Thymus (tissue), 11 donors: ENCODE measurements around the gene SEMA6A. TPM values are rescaled to one million over a fixed set of nuclear protein-coding genes. Genes with fewer than 3 reads are reported as not detected.

Experiments used
- DNase-seq, 9 donors: peaks; one replicate each; pipeline ENCODE4 v3.0.0-alpha.2; 2013; ENCODE audit warnings: low spot score in 9 of 9, low read depth in 6 of 9, missing footprints in 1 of 9
- H3K27ac ChIP-seq, 2 donors: one replicate each; pipeline ENCODE4 v1.5.1; 2013; ENCODE audit warnings: control low read depth in 1 of 2, low read depth in 1 of 2, low read length in 1 of 2, mild to moderate bottlenecking in 1 of 2, moderate library complexity in 1 of 2
- H3K27me3 ChIP-seq, 2 donors: one replicate each; pipeline ENCODE4 v1.5.1; 2013; ENCODE audit warnings: low read length in 1 of 2; ENCODE audit not compliant: control insufficient read depth in 2 of 2, insufficient read depth in 1 of 2
- H3K36me3 ChIP-seq, 2 donors: one replicate each; pipeline ENCODE4 v1.5.1; 2013; ENCODE audit warnings: low read length in 1 of 2, mild to moderate bottlenecking in 1 of 2, moderate library complexity in 1 of 2; ENCODE audit not compliant: control insufficient read depth in 2 of 2, insufficient read depth in 2 of 2
- H3K4me1 ChIP-seq, 2 donors: one replicate each; pipeline ENCODE4 v1.5.1; 2013; ENCODE audit warnings: low read length in 2 of 2; ENCODE audit not compliant: control insufficient read depth in 2 of 2, insufficient read depth in 2 of 2
- H3K4me3 ChIP-seq, 2 donors: one replicate each; pipeline ENCODE4 v1.5.1; 2013; ENCODE audit warnings: low read length in 2 of 2, control low read depth in 1 of 2, mild to moderate bottlenecking in 1 of 2
- H3K9me3 ChIP-seq, 2 donors: one replicate each; pipeline ENCODE4 v1.5.1; 2013; ENCODE audit warnings: low read length in 1 of 2, mild to moderate bottlenecking in 1 of 2; ENCODE audit not compliant: control insufficient read depth in 2 of 2, insufficient read depth in 1 of 2
- WGBS: extraction: QIAGEN DNeasy Blood & Tissue Kit; methylation state at CpG from one replicate; pipeline ENCODE4 v1.1.7; 2013; 5-methylcytosine and 5-hydroxymethylcytosine counted together
- polyA plus RNA-seq: library from polyadenylated mRNA; stranded (reverse); fragments of 200-250 nt; gene quantifications from one replicate; pipeline ENCODE4 v1.2.3, GENCODE V29; 2013
- total RNA-seq: library from RNA; stranded (reverse); fragments of 120-200 nt; gene quantifications from one replicate; pipeline ENCODE4 v1.2.4, GENCODE V29; 2013
- donor health status: healthy.

The SEMA6A gene
- total and polyA plus RNA-seq, 2 donors: 3.6 to 6.2 TPM

- no peak overlapping the region for H3K4me3 ChIP-seq
- no peak for DNase-seq
- H3K9me3 ChIP-seq: no peaks in the 10 kb centered on the region
- no peaks in the 10 kb centered on the region for H3K36me3 ChIP-seq
- H3K27me3 ChIP-seq: no peaks in the 10 kb centered on the region
- no peak overlapping the region for H3K27ac ChIP-seq
- no peaks in the 10 kb centered on the region for H3K4me1 ChIP-seq
- 98% methylated on average over 6 of the region's 6 CpGs for WGBS
Observed at GRCh38 chr5:116509483-116510244, 65.0 kb downstream of the SEMA6A start.

- Histone ChIP-seq H3K27me3 (no peaks in the 10 kb centered on the region), H3K36me3 (no peaks in the 10 kb centered on the region), H3K4me3 (no peak overlapping the region), H3K4me1 (no peaks in the 10 kb centered on the region), H3K27ac (no peak overlapping the region), H3K9me3 (no peaks in the 10 kb centered on the region)
- WGBS: 96% methylated on average over 6 of the region's 6 CpGs
- no peak for DNase-seq
Observed at GRCh38 chr5:116508835-116509234, 65.8 kb downstream of the SEMA6A start.

- Histone ChIP-seq H3K4me3 (no peak overlapping the region), H3K4me1 (no peaks in the 10 kb centered on the region), H3K27ac (no peak overlapping the region), H3K27me3 (no peaks in the 10 kb centered on the region), H3K36me3 (no peaks in the 10 kb centered on the region), H3K9me3 (no peaks in the 10 kb centered on the region)
- WGBS: 97% methylated on average over 10 of the region's 10 CpGs
- DNase-seq: no peak
Observed at GRCh38 chr5:116507941-116508655, 66.5 kb downstream of the SEMA6A start.

- DNase-seq: no peak
- Histone ChIP-seq H3K36me3 (no peaks in the 10 kb centered on the region), H3K27ac (no peak overlapping the region), H3K4me1 (no peaks in the 10 kb centered on the region), H3K27me3 (no peaks in the 10 kb centered on the region), H3K9me3 (no peaks in the 10 kb centered on the region), H3K4me3 (no peak overlapping the region)
- WGBS: 80% methylated on average over 3 of the region's 3 CpGs
Observed at GRCh38 chr5:116507051-116507537, 67.5 kb downstream of the SEMA6A start.

GRCh38 chr5:116506488-116506887 lies 68.1 kb downstream of the SEMA6A start:
- WGBS: 97% methylated on average over 2 of the region's 2 CpGs
- Histone ChIP-seq H3K36me3 (no peaks in the 10 kb centered on the region), H3K4me1 (no peaks in the 10 kb centered on the region), H3K27me3 (no peaks in the 10 kb centered on the region), H3K9me3 (no peaks in the 10 kb centered on the region), H3K4me3 (no peak overlapping the region), H3K27ac (no peak overlapping the region)
- no peak for DNase-seq

- Histone ChIP-seq H3K4me3 (no peak overlapping the region), H3K9me3 (no peaks in the 10 kb centered on the region), H3K4me1 (no peaks in the 10 kb centered on the region), H3K36me3 (no peaks in the 10 kb centered on the region), H3K27ac (no peak overlapping the region), H3K27me3 (no peaks in the 10 kb centered on the region)
- 97% methylated on average over 8 of the region's 8 CpGs for WGBS
- DNase-seq: no peak
Observed at GRCh38 chr5:116504593-116505166, 69.9 kb downstream of the SEMA6A start.

GRCh38 chr5:116502616-116503015 lies 72.0 kb downstream of the SEMA6A start:
- Histone ChIP-seq H3K27me3 (no peaks in the 10 kb centered on the region), H3K4me1 (no peaks in the 10 kb centered on the region), H3K36me3 (no peaks in the 10 kb centered on the region), H3K4me3 (no peak overlapping the region), H3K9me3 (no peaks in the 10 kb centered on the region), H3K27ac (no peak overlapping the region)
- WGBS: 92% methylated on average over 3 of the region's 3 CpGs
- DNase-seq: no peak

GRCh38 chr5:116502138-116502537 lies 72.5 kb downstream of the SEMA6A start:
- Histone ChIP-seq H3K4me1 (no peaks in the 10 kb centered on the region), H3K27ac (no peak overlapping the region)

GRCh38 chr5:116498503-116499048 lies 76.0 kb downstream of the SEMA6A start:
- peaks cover 0 to 3% of the 10 kb centered on the region in 2 donors for H3K4me1 ChIP-seq
- DNase-seq: no peak
- no peaks in the 10 kb centered on the region for H3K36me3 ChIP-seq
- H3K4me3 ChIP-seq: no peak overlapping the region
- H3K27ac ChIP-seq: no peak overlapping the region
- WGBS: 96% methylated on average over 4 of the region's 4 CpGs
- H3K27me3 ChIP-seq: no peaks in the 10 kb centered on the region
- no peaks in the 10 kb centered on the region for H3K9me3 ChIP-seq

More at GRCh38 chr5:116502138-116502537, 72.5 kb downstream of the SEMA6A start:
- no peak for DNase-seq
- H3K36me3 ChIP-seq: no peaks in the 10 kb centered on the region
- no peaks in the 10 kb centered on the region for H3K9me3 ChIP-seq
- H3K27me3 ChIP-seq: no peaks in the 10 kb centered on the region
- H3K4me3 ChIP-seq: no peak overlapping the region
- 95% methylated on average over 4 of the region's 4 CpGs for WGBS
